GM21360 (cell line): Measurements from ENCODE around the gene NIPA2.

Experiments
- ATAC-seq: cut with Tn5 transposase; IDR thresholded peaks from one replicate; pipeline ENCODE4 v1.9.1; 2021; ENCODE audit warnings: mild to moderate bottlenecking, moderate library complexity; ENCODE audit not compliant: unreplicated experiment

Gene NIPA2

DNA sequence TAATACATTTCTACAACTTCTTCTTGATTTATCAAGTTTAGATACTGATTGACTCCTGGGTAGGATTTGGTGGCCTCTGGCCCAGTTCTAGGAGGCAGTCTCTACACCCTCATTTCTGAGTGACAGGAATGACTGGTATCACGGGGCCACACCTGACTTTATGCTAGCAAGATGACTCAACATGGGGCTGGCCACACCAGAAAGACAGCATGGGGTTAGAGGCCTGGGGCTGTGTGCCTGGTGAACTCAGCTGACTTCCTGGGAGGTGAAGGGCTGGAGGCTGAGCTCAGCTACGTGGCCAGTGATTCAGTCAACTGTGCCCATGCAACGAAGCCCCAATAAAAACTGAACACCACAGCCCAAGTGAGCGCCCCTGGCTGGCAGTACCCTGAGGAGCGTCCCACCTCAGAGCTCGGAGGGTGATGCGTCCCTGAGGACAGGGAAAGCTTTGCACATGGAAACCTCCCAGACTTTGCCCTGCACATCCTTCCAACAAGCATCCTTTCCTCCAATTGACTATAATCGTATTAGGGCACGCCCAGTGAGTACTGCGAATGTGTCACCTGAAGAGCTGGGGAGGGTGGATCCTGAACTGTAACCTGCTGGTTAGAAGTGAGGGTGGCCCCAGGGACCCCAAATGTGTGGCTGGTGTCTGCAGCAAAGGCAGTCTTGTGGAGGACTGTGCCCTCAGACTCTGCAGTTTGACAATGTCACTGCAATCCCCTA, 57.2 kb downstream of the NIPA2 start:
- ATAC-seq = peak; percentile 75

DNA sequence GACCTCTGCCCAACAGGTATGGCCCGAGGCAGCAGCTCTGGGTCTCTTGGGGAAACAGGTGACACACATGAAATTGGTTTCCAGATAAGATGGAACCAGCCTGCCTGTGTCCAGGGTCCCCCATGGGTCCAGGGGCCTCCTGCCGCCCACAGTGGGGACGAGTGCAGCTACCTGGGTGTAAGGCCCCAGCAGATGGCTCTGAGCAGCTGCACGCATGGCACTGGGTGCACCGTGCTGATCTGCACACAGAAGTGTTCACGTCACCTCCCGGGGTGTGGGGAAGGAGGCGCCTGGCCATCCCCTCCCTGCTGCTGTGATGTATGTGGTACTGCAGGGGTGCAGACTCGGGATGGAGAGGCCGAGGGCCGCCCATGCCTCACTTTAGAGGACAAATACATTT, 63.6 kb downstream of the NIPA2 start:
- ATAC-seq = no peak

DNA sequence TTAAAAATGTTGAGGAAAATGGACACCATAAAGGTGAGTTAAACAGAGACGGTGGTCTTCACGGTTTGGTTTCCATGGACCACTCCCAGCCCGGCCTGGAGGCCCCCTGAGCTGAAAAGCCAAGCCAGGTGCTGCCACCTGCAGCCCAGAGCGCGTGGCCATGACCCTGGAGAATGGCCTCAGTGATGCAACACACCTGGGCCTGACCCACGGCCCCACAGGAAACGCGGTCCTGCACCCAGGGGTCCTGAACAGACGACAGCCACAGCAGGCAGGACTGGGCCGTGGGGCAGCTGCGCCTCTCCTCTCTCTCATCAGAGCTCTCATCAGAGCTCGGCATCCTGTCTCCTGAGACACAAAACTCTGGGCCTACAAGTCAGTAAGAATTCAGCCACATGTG, 64.1 kb downstream of the NIPA2 start:
- ATAC-seq = no peak

DNA sequence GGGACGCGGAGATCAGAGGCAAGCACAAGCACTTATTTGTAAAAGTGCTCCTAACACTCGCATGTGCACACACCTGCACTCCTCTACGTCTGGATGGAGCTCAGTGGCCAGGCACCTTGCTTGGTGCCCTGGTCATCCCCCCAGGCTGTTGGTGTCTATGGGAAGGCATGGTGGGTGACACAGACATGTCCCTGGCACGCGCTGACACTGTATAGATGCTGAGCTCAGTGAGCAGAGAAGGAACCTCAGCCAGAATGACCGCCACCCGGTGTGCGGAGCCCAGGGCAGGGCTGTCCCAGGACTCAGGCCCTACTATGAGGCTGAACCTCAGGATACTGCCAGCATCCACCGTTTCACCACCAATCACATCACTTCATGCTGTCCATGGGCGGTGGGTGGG, 64.5 kb downstream of the NIPA2 start:
- ATAC-seq = no peak

DNA sequence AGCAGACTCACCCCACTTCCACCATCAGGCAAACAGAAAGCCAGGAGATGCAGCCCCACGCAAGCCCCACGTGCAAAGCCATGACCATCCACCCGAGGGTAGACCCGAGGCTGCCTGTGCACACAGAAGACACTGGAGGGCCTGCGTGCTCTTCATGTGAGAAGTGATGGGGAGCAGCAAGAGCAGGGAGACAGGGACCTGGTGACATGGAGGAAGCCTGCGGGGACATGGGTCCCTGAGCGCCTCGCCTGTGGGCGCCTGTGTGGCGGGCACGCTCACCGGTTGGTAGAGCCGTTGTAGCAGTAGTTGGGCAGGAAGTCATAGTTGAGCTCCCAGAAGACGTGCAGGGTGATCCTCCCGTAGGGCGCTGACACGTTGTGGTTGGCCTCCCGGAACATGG, 65.0 kb downstream of the NIPA2 start:
- no peak for ATAC-seq

DNA sequence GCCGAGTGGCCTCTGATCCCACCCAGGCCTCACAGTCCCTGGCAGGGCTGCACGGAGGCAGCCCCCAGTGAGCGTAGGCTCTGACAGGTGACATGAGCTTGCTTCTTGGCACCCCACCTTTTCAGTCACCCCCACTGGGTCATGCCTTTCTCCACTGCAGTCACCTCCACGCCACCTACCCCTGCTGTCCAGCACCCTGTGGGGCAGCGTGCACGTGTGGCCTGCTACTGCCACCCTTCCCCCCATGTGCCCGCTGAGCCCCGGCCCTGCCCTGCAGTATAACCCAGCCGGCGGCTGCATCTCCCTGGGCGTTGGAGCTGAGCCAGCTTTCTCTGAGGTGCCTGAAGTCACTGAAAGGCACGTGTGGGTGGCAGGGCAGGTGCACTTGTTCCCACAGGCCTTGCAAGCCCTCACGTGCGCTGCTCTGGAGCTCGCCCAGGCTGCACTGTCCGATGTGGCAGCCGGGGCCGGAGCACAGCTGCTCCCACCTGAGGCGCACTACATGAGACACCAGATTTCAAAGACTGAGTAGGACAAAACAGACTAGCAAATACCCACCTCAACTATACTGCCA, 65.6 kb downstream of the NIPA2 start:
- ATAC-seq = no peak

DNA sequence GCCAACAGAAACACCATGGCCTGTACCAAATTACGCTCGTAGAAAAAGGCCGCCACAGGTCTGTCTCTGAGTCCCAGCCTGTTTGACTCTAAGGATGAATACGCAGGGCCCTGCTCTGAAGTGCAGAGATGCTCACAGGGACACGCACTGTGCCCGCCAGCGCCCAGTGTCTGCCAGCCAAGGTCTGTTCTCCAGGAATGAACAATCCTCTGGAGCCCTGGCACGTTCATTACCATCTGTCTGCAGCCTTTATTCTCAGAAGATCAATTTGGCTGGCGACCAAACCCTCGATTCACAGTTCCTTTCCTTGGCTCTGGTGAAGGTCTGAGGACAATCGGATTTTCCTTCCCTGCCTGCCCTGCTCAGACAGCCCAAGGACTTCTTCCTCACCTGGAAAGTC, 66.3 kb downstream of the NIPA2 start:
- ATAC-seq = no peak

DNA sequence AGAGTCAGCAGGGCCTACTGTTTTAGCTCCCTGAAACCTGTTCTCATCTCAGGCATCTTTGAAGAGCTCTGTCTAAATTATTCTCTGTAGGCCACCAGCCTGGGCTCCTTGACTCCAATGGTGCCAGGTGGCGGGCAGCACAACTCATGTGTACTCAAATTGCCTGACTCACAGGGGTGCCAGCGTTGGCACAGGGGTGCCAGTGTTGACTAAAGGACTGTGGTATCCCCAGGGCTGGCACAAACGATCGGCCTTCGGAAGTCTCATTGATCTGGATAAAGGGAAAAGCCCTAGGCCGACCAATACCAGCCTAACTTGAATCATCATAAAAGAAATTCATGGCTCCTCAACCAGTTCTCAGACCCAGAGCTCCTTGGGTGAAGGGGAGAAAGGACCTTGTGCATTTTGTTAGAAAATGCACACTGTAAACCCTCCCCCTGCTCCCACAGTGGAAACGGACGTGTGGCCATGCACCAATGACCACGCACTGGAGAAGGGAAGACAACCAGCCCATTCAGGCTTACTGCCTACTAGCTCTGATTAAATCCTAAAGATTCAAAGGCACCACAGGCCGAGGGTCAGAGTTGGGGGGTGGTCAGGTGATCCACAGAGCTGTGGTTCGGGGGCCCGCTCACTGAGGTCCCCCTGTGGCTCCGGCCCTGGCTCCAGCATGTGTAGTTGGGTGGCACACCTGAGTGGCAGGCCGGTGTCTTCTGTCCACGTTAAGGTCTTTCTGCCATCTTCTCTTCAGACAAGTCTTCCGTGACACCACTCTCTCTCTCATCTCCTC, 68.9 kb downstream of the NIPA2 start:
- no peak for ATAC-seq

- no peak for ATAC-seq
Measured at GRCh38 chr15:22908830-22909229, 70.4 kb downstream of the NIPA2 start.

DNA sequence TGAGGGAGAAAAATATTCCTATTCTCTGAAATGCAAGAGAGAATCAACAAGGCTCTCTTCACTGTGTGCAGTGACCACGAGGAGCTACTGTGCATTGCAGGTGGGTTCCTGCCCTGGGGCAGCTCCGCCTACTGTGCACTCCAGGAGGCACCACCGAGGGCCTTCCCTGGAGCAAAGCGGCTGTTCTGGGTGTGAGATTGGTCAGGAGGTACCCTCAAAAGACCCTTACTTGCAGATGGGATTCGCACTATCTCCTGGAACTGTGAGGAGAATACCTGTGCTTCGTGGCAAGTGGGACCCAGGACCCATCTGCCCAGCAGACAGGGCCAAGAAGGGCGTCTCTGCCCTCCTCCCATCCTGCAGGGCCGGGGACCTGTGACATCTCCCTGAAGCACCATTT, 72.8 kb downstream of the NIPA2 start:
- ATAC-seq = no peak

- ATAC-seq = no peak
Measured at GRCh38 chr15:22912256-22912655, 73.8 kb downstream of the NIPA2 start.

DNA sequence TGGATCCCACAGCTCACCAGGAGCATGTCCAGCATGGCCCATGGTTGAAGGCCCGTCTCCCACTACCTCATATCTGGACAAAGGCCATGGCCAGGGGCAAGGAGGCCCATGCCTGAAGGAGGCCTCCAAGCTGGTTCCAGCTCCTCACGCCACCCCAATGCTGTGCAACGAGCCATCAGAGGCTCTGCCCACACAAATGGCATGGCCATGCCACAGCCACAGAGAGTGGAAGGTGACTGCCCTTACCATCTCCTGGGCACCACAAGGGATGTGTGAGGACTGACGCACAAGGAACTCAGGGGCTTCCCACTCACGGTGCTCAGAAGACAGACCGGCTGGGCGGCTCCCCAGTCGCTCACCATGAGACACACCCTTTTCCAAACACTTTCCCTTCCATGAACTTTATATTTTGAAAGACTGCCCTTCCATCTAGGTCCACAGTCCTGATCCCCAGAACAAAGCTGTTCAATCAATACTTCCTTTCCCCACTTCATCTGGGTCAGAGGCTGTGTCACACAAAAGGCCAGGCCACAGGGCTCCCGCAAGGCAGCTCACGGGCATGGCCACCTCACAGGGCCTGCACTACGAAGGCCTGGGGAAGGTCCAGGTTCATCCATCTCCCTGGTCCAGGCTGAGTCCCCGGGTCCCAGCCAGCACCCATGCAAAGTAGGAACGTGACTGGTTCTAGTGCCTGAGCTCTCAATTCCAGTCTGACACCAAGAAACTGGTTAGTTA, 75.3 kb downstream of the NIPA2 start:
- ATAC-seq = no peak

DNA sequence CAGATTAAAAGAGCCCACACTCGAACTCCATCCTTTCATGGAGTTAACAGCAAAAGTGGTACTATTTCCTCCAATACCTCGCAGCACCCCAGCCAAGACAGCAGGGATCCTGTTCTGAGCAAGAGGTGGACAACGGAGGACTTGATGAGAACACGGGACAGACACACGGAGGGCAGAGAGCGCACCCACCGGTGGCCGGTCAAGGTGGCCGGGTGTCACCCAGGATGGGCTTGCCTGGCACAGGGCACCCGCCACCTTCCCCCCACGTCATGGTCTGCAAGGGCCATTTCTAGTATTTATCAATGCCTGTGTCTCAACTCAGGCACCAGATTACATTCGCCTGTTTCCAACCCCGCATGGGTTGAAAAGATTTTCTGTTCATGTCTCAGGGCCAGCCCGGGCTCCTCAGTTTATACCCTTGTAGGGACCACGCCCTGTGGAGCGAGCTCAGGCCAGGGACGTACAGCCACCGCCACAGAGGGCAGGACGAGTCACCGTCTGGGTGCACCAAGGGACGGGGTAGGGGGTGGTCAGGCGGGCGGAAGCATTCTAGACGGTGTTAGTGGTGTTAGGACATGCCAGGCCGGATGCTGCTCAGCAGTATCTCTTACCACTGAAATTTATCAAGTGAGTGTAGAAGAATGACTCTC, 77.5 kb downstream of the NIPA2 start:
- ATAC-seq = no peak

- ATAC-seq = no peak
Measured at GRCh38 chr15:22916606-22917350, 78.3 kb downstream of the NIPA2 start.

- no peak for ATAC-seq
Measured at GRCh38 chr15:22917556-22917955, 79.1 kb downstream of the NIPA2 start.
